Measurements from ENCODE around the gene ARHGAP44. TPM values are rescaled to one million over a fixed set of nuclear protein-coding genes. Genes with fewer than 3 reads are reported as not detected.

Gene ARHGAP44
- total and polyA plus RNA-seq, 2 of the 13 experiments (the other 11 are each of a cell fraction or from before 2014, with no cell fraction given): 0.79 to 3.1 TPM

DNA sequence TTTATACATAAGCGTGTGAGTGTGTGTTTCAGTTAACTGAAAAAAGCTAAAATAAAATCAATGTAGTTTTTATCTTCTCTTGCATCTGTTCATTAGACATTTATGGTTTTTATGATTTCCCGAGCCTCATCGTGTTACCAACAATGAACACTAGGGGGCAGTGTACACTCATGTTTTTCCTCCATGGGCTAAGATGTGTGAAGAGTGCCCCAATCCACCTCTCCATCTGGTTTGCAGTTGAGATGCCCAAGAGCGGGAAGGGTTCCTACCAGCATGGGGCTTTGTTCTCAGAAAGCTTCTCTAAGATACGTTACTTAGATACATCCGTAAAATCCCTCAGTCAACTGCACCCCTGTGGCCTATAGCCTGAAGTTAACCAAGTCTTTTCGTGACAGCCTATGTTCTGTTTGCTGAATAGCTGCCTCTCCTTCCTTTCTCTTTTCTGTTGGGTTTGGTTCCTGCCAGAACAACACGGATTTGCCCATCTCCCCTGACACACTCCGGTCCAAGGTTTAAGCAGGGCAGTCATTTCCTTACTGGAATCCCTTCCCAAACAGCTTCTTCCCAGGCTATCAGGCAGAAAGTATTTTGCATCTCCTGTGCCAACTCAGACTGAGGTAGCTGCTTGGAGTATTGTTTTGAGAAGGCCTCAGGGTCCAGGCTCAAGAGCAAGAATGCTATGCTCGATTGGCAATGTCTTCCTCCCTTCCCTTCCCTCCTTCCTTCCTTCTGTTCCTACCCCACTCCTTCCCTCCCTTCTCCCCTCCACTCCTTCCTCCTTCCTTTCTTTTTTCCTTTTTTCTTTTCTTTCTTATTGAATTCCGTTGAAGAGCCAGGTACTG is 241.4 kb downstream of the ARHGAP44 start (continued):
- no peak for TF ChIP-seq NBN (conservative IDR thresholded peaks at IDR 0.05)
- TF ChIP-seq ZNF431 (CRISPR knock-in tag; IDR thresholded peaks at IDR 0.05; ENCODE audit: borderline replicate concordance, low read depth): no peak
- TF ChIP-seq, protein P1, sequence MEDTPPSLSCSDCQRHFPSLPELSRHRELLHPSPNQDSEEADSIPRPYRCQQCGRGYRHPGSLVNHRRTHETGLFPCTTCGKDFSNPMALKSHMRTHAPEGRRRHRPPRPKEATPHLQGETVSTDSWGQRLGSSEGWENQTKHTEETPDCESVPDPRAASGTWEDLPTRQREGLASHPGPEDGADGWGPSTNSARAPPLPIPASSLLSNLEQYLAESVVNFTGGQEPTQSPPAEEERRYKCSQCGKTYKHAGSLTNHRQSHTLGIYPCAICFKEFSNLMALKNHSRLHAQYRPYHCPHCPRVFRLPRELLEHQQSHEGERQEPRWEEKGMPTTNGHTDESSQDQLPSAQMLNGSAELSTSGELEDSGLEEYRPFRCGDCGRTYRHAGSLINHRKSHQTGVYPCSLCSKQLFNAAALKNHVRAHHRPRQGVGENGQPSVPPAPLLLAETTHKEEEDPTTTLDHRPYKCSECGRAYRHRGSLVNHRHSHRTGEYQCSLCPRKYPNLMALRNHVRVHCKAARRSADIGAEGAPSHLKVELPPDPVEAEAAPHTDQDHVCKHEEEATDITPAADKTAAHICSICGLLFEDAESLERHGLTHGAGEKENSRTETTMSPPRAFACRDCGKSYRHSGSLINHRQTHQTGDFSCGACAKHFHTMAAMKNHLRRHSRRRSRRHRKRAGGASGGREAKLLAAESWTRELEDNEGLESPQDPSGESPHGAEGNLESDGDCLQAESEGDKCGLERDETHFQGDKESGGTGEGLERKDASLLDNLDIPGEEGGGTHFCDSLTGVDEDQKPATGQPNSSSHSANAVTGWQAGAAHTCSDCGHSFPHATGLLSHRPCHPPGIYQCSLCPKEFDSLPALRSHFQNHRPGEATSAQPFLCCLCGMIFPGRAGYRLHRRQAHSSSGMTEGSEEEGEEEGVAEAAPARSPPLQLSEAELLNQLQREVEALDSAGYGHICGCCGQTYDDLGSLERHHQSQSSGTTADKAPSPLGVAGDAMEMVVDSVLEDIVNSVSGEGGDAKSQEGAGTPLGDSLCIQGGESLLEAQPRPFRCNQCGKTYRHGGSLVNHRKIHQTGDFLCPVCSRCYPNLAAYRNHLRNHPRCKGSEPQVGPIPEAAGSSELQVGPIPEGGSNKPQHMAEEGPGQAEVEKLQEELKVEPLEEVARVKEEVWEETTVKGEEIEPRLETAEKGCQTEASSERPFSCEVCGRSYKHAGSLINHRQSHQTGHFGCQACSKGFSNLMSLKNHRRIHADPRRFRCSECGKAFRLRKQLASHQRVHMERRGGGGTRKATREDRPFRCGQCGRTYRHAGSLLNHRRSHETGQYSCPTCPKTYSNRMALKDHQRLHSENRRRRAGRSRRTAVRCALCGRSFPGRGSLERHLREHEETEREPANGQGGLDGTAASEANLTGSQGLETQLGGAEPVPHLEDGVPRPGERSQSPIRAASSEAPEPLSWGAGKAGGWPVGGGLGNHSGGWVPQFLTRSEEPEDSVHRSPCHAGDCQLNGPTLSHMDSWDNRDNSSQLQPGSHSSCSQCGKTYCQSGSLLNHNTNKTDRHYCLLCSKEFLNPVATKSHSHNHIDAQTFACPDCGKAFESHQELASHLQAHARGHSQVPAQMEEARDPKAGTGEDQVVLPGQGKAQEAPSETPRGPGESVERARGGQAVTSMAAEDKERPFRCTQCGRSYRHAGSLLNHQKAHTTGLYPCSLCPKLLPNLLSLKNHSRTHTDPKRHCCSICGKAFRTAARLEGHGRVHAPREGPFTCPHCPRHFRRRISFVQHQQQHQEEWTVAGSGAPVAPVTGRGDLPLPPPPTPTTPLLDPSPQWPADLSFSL (CRISPR knock-in tag; IDR thresholded peaks at IDR 0.05): no peak
- TF ChIP-seq MATR3 (CRISPR knock-in tag; IDR thresholded peaks at IDR 0.05): no peak
- TF ChIP-seq KDM4B (CRISPR knock-in tag; IDR thresholded peaks at IDR 0.05): no peak
- no peak for TF ChIP-seq U2AF2 (IDR thresholded peaks at IDR 0.05; ENCODE audit: low read depth, low read length)
- TF ChIP-seq SAFB2 (CRISPR knock-in tag; IDR thresholded peaks at IDR 0.05; ENCODE audit: borderline replicate concordance, low read depth): 0 out of 2 replicates have a peak, but pooled peaks have one; percentile 16
- peak; percentile 67 for TF ChIP-seq STAG1 (CRISPR knock-in tag; IDR thresholded peaks at IDR 0.05)
- peak; percentile 21 for TF ChIP-seq PCBP2 (optimal IDR thresholded peaks at IDR 0.05; ENCODE audit: low read depth, low read length, poor library complexity, severe bottlenecking)
- TF ChIP-seq, protein P2, sequence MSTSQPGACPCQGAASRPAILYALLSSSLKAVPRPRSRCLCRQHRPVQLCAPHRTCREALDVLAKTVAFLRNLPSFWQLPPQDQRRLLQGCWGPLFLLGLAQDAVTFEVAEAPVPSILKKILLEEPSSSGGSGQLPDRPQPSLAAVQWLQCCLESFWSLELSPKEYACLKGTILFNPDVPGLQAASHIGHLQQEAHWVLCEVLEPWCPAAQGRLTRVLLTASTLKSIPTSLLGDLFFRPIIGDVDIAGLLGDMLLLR (CRISPR knock-in tag; IDR thresholded peaks at IDR 0.05): no peak
- TF ChIP-seq ZFP90 (CRISPR knock-in tag; IDR thresholded peaks at IDR 0.05; ENCODE audit: borderline replicate concordance): no peak
- no peak for TF ChIP-seq XBP1 (CRISPR knock-in tag; IDR thresholded peaks at IDR 0.05)
- no peak for TF ChIP-seq RFXAP (CRISPR knock-in tag; IDR thresholded peaks at IDR 0.05; ENCODE audit: borderline replicate concordance)
- no peak for TF ChIP-seq MEIS2 (CRISPR knock-in tag; IDR thresholded peaks at IDR 0.05)

All from HepG2 (cell line).